NB4 (cell line): ENCODE results near the gene MYRF.

Experiments used
- DNase-seq: peaks from one replicate; pipeline ENCODE4 v3.0.0; 2010; ENCODE audit warnings: low read depth
- H3K4me3 ChIP-seq: one replicate; pipeline ENCODE4 v1.5.1; 2011; ENCODE audit warnings: mild to moderate bottlenecking, low read depth, low read length, moderate library complexity
- CTCF ChIP-seq: IDR thresholded peaks from one replicate; pipeline ENCODE4 v1.5.1; 2012; ENCODE audit warnings: low read depth, low read length
- MAX ChIP-seq: IDR thresholded peaks from 2 replicates; pipeline ENCODE4 v1.6.1; 2011; ENCODE audit warnings: low read depth, low read length
- MYC ChIP-seq: IDR thresholded peaks from 2 replicates; pipeline ENCODE4 v1.6.1; 2011; ENCODE audit warnings: low read depth, low read length
- POLR2A ChIP-seq: IDR thresholded peaks from 2 replicates; pipeline ENCODE4 v1.6.1; 2011; ENCODE audit warnings: mild to moderate bottlenecking; ENCODE audit not compliant: insufficient read length; ENCODE audit errors: extremely low read depth

The MYRF gene

GRCh38 chr11:61837411-61838005, 85.1 kb downstream of the MYRF start:
- DNase-seq, result no peak
- no peak for TF ChIP-seq MYC
- no peak for TF ChIP-seq CTCF
- TF ChIP-seq POLR2A, result no peak
- no peak for TF ChIP-seq MAX
- no peak overlapping the region for H3K4me3 ChIP-seq
